NT2/D1 (cell line): ENCODE measurements around the gene HEPACAM.

ENCODE experiments used
- YY1 ChIP-seq: IDR thresholded peaks from 2 replicates; pipeline ENCODE4 v1.6.1; 2011; ENCODE audit not compliant: insufficient read length, insufficient read depth
- ZNF274 ChIP-seq: IDR thresholded peaks from 2 replicates; pipeline ENCODE4 v1.6.1; 2011; ENCODE audit warnings: mild to moderate bottlenecking, low read depth, low read length

- TF ChIP-seq YY1: no peak
- TF ChIP-seq ZNF274: no peak
Observed at GRCh38 chr11:124891373-124891861, 44.4 kb downstream of the HEPACAM start.
